GM21723 (cell line): ENCODE results near the gene GLIS2.
"Not testable (repeated sequence)": the region's sequence is repeated elsewhere in the genome, so short reads cannot be mapped to it uniquely, and the experiment has no call there.

Experiments used
- ATAC-seq: cut with Tn5 transposase; IDR thresholded peaks from one replicate; pipeline ENCODE4 v1.9.1; 2021; ENCODE audit warnings: mild to moderate bottlenecking, moderate library complexity; ENCODE audit not compliant: unreplicated experiment

Gene GLIS2

GRCh38 chr16:4333714-4334113, 17.8 kb downstream of the GLIS2 start:
- not testable (repeated sequence) for ATAC-seq

GRCh38 chr16:4334724-4335495, 19.0 kb downstream of the GLIS2 start:
- ATAC-seq, result no peak

- ATAC-seq, result no peak
These were observed 21.1 kb downstream of the GLIS2 start for GRCh38 chr16:4336701-4337539.

- ATAC-seq, result no peak
These were observed 21.7 kb downstream of the GLIS2 start for GRCh38 chr16:4337540-4338088.

- ATAC-seq, result no peak
These were observed 22.3 kb downstream of the GLIS2 start for GRCh38 chr16:4338125-4338582.

GRCh38 chr16:4338712-4339299, 22.9 kb downstream of the GLIS2 start:
- no peak for ATAC-seq

- no peak for ATAC-seq
These were observed 23.6 kb downstream of the GLIS2 start for GRCh38 chr16:4339455-4339854.

- ATAC-seq, result no peak
These were observed 24.0 kb downstream of the GLIS2 start for GRCh38 chr16:4339909-4340308.

- ATAC-seq, result no peak
These were observed 24.6 kb downstream of the GLIS2 start for GRCh38 chr16:4340443-4340842.

GRCh38 chr16:4341250-4341649, 25.4 kb downstream of the GLIS2 start:
- no peak for ATAC-seq

GRCh38 chr16:4342866-4343744, 27.2 kb downstream of the GLIS2 start:
- no peak for ATAC-seq

GRCh38 chr16:4344300-4344982, 28.6 kb downstream of the GLIS2 start:
- ATAC-seq, result not testable (repeated sequence)

GRCh38 chr16:4344983-4345835, 29.3 kb downstream of the GLIS2 start:
- ATAC-seq, result no peak

- no peak for ATAC-seq
These were observed 30.2 kb downstream of the GLIS2 start for GRCh38 chr16:4345836-4346781.

GRCh38 chr16:4347010-4347409, 31.1 kb downstream of the GLIS2 start:
- no peak for ATAC-seq

GRCh38 chr16:4347765-4348509, 32.1 kb downstream of the GLIS2 start:
- no peak for ATAC-seq

- ATAC-seq, result no peak
These were observed 33.5 kb downstream of the GLIS2 start for GRCh38 chr16:4349332-4349731.
